ENCODE data around the gene GRIA4.

The GRIA4 gene

GRCh38 chr11:105719073-105719822, 109.4 kb downstream of the GRIA4 start:
- H3K4me1 Mint-ChIP-seq: no peaks in the 10 kb centered on the region
- CTCF ChIA-PET: no interaction called here
- no peak for DNase-seq

DNA sequence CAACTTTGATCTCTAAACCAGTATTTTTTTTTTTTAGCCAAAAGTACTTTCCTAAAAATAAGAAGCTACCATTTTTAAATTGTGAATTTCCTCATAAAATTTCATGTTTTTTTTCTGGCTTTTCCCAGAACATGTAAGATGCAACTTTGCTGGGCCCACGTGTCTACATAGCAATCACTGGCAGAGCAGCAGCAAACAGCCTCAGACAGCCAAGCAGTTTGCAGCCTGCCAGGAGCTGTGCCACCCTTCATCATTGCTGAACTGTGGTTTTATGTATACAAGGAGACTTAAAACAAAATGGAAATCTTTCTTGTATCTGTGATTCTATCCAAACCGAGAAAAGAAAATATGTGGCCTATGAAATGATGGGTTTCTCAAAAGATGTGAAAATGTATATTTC, 110.2 kb downstream of the GRIA4 start:
- Mint-ChIP-seq H3K4me1 (no peaks in the 10 kb centered on the region), H3K9me3 (no peaks in the 10 kb centered on the region), H3K36me3 (no peaks in the 10 kb centered on the region), H3K27me3 (no peaks in the 10 kb centered on the region), H3K27ac (no peak overlapping the region), H3K4me3 (no peak overlapping the region)
- no peak for DNase-seq
- CTCF ChIA-PET: no interaction called here

More at GRCh38 chr11:105719073-105719822, 109.4 kb downstream of the GRIA4 start:
- Mint-ChIP-seq H3K27ac (no peak overlapping the region), H3K4me3 (no peak overlapping the region), H3K9me3 (no peaks in the 10 kb centered on the region), H3K27me3 (no peaks in the 10 kb centered on the region), H3K36me3 (no peaks in the 10 kb centered on the region)

DNA sequence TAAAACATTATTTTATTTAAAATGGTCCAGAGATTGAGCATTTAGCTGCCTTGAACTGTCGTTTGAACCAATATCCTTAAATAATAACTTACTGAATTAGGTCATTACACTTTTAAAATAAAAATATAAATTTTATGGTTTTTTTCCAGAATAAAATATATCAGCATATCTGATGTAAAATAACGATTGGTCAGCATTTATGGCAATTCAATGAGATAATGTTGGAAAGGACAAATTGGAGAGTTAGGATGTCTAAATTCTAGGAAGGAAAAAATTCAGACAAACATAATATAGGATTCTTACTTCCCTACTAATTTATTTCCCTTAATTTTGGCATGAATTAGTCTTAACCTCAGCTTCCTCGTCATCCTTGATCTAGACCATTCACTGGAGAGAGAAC, 113.4 kb downstream of the GRIA4 start:
- no peak for DNase-seq
- no peaks in the 10 kb centered on the region for H3K4me1 Mint-ChIP-seq
- no peak overlapping the region for H3K4me3 Mint-ChIP-seq
- H3K9me3 Mint-ChIP-seq: peaks cover under 1% of the 10 kb centered on the region
- H3K27ac Mint-ChIP-seq: no peak overlapping the region
- no peaks in the 10 kb centered on the region for H3K27me3 Mint-ChIP-seq
- H3K36me3 Mint-ChIP-seq: no peaks in the 10 kb centered on the region
- CTCF ChIA-PET: no interaction called here

DNA sequence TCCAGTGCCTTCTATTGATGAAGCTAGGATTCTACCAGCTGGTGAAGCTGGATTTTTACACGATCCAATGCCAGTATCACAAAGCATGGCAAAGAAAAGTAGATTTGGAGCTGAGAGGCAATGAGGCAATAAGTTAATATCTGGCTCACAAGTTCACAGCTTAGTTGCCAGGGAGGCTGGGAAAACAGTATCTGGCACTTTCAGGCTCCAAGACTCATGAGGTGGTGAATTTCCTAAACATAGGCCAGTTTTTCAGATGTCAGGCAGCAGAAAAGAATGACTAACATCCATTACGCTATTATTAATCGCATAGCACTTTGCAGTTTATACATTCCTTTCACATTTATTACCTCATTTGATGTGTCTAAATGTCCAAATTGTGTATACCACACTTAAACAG, 122.7 kb downstream of the GRIA4 start:
- H3K36me3 Mint-ChIP-seq: no peaks in the 10 kb centered on the region
- no peaks in the 10 kb centered on the region for H3K4me1 Mint-ChIP-seq

GRCh38 chr11:105734426-105734825, 124.6 kb downstream of the GRIA4 start:
- Mint-ChIP-seq H3K4me3 (no peak overlapping the region), H3K36me3 (no peaks in the 10 kb centered on the region), H3K4me1 (no peaks in the 10 kb centered on the region), H3K9me3 (peaks cover 1% of the 10 kb centered on the region), H3K27ac (no peak overlapping the region), H3K27me3 (no peaks in the 10 kb centered on the region)
- CTCF ChIA-PET: no interaction called here
- DNase-seq: no peak

More for the DNA sequence above, 122.7 kb downstream of the GRIA4 start:
- H3K4me3 Mint-ChIP-seq: no peak overlapping the region
- peaks cover 6% of the 10 kb centered on the region for H3K9me3 Mint-ChIP-seq
- no peaks in the 10 kb centered on the region for H3K27me3 Mint-ChIP-seq
- CTCF ChIA-PET: no interaction called here
- DNase-seq: no peak
- no peak overlapping the region for H3K27ac Mint-ChIP-seq

- Mint-ChIP-seq H3K4me3 (no peak overlapping the region), H3K9me3 (no peaks in the 10 kb centered on the region), H3K27me3 (no peaks in the 10 kb centered on the region), H3K27ac (no peak overlapping the region), H3K4me1 (no peaks in the 10 kb centered on the region), H3K36me3 (no peaks in the 10 kb centered on the region)
- DNase-seq: no peak
- CTCF ChIA-PET: no interaction called here
Observed at GRCh38 chr11:105738251-105738650, 128.4 kb downstream of the GRIA4 start.

GRCh38 chr11:105738986-105739795, 129.3 kb downstream of the GRIA4 start:
- DNase-seq: no peak
- no peak overlapping the region for H3K27ac Mint-ChIP-seq
- CTCF ChIA-PET: no interaction called here

DNA sequence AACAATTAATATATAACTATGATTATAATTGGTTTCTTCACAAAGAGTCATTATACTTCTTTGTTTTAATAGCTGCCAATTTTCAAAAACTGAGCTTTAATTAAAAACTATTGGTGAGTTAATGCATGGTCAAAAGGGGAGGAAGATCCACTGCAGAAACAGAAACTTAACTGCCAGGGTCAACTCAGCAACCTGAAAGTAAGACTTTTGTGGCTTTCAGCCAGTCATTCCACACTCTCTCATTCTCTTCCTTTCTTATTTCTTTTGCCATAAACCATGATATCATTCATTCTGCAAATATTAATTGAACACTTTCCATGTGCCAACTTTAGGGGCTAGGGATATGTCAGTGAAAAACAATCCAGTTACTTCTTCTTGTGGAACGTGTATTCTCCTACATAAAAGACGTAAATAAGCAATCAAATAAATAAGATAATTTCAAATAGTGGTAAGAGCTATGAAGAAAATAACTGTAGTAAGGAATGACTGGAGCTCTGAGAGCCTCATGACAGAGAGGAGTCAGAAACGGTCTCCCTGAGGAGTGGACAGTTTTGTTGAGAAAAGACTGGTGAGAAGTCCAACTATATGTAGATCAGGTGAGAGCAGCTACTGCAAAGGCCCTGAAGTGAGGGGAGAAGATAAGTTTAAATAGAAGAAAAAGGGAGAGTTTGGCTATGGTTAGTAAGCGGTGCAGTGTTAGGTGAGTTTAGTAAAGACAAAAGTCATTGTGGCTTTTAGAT, 130.5 kb downstream of the GRIA4 start:
- CTCF ChIA-PET: no interaction called here
- Mint-ChIP-seq H3K36me3 (no peaks in the 10 kb centered on the region), H3K27me3 (no peaks in the 10 kb centered on the region), H3K27ac (no peak overlapping the region), H3K9me3 (no peaks in the 10 kb centered on the region), H3K4me3 (no peak overlapping the region), H3K4me1 (no peaks in the 10 kb centered on the region)
- DNase-seq: no peak

More at GRCh38 chr11:105738986-105739795, 129.3 kb downstream of the GRIA4 start:
- Mint-ChIP-seq H3K27me3 (no peaks in the 10 kb centered on the region), H3K9me3 (no peaks in the 10 kb centered on the region), H3K4me3 (no peak overlapping the region), H3K4me1 (no peaks in the 10 kb centered on the region), H3K36me3 (no peaks in the 10 kb centered on the region)

DNA sequence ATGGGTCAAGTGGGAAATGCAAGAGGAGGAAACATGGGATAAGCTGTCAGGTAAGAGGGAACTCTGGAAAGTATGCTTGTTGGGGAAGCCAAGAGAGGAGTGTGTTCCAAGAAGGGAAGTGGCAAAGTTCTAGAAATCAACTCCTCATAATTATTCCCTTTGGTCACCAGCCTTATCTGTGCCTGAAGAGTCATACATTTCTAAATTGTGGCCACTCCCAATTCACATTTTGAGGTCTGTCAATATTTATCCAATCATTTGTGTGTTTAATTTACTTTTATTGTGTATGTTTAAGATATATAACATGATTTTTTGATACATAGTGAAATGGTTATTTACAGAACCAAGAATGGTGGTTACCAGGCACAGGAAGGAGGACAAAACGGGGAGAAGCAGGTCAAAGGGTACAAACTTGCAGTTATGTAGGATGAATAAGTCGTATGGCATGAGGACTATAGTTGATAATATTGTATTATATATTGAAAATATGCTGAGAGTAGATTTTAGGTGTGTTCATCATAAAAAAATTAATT, 131.7 kb downstream of the GRIA4 start:
- H3K36me3 Mint-ChIP-seq: no peaks in the 10 kb centered on the region
- no peak for DNase-seq
- CTCF ChIA-PET: no interaction called here

GRCh38 chr11:105754260-105754659, 144.4 kb downstream of the GRIA4 start:
- Mint-ChIP-seq H3K27me3 (no peaks in the 10 kb centered on the region), H3K4me1 (no peaks in the 10 kb centered on the region), H3K27ac (no peak overlapping the region), H3K4me3 (no peak overlapping the region), H3K36me3 (no peaks in the 10 kb centered on the region), H3K9me3 (no peaks in the 10 kb centered on the region)
- CTCF ChIA-PET: no interaction called here
- DNase-seq: no peak

More for the DNA sequence above, 131.7 kb downstream of the GRIA4 start:
- no peaks in the 10 kb centered on the region for H3K27me3 Mint-ChIP-seq
- no peak overlapping the region for H3K4me3 Mint-ChIP-seq
- H3K9me3 Mint-ChIP-seq: no peaks in the 10 kb centered on the region
- no peaks in the 10 kb centered on the region for H3K4me1 Mint-ChIP-seq
- H3K27ac Mint-ChIP-seq: no peak overlapping the region

GRCh38 chr11:105754716-105755115, 144.8 kb downstream of the GRIA4 start:
- no peak overlapping the region for H3K4me3 Mint-ChIP-seq
- H3K4me1 Mint-ChIP-seq: no peaks in the 10 kb centered on the region
- CTCF ChIA-PET: no interaction called here
- no peaks in the 10 kb centered on the region for H3K36me3 Mint-ChIP-seq
- no peak for DNase-seq
- H3K27ac Mint-ChIP-seq: no peak overlapping the region
- H3K27me3 Mint-ChIP-seq: no peaks in the 10 kb centered on the region
- no peaks in the 10 kb centered on the region for H3K9me3 Mint-ChIP-seq

- CTCF ChIA-PET: no interaction called here
- Mint-ChIP-seq H3K4me3 (no peak overlapping the region), H3K36me3 (no peaks in the 10 kb centered on the region), H3K27ac (no peak overlapping the region), H3K27me3 (no peaks in the 10 kb centered on the region), H3K4me1 (no peaks in the 10 kb centered on the region), H3K9me3 (no peaks in the 10 kb centered on the region)
- no peak for DNase-seq
Observed at GRCh38 chr11:105757107-105757506, 147.2 kb downstream of the GRIA4 start.

DNA sequence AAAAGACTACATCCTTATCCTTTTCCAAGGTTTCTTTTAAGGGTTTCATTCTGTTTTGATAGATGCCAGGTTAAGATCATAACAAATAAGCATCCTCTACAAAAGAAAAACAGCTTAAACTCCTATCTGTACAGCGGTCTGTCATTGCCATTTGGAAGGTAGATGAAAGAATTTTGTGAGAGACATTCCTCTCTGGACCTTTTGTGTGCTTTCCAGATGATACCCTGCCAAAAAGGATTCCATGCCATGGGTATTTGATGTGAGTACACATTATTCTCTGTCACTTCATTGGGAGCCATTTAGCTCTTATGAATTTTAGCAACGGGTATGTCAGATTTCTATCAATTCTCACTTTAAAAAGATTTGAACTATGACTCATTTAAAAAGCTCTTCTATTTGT, 153.7 kb downstream of the GRIA4 start:
- Mint-ChIP-seq H3K9me3 (no peaks in the 10 kb centered on the region), H3K4me3 (no peak overlapping the region), H3K27me3 (no peaks in the 10 kb centered on the region), H3K36me3 (no peaks in the 10 kb centered on the region), H3K4me1 (no peaks in the 10 kb centered on the region), H3K27ac (no peak overlapping the region)
- DNase-seq: no peak
- CTCF ChIA-PET: no interaction called here

GRCh38 chr11:105767931-105768330, 158.1 kb downstream of the GRIA4 start:
- H3K27me3 Mint-ChIP-seq: no peaks in the 10 kb centered on the region
- no peak overlapping the region for H3K27ac Mint-ChIP-seq
- no peak overlapping the region for H3K4me3 Mint-ChIP-seq
- H3K36me3 Mint-ChIP-seq: no peaks in the 10 kb centered on the region
- CTCF ChIA-PET: no interaction called here
- no peak for DNase-seq
- no peaks in the 10 kb centered on the region for H3K4me1 Mint-ChIP-seq
- no peaks in the 10 kb centered on the region for H3K9me3 Mint-ChIP-seq
